PC-9 (cell line): ENCODE results near the gene ODC1.

Experiments
- CTCF ChIP-seq: fragments of 200-600 bp; sonication (generic); conservative IDR thresholded peaks from 2 replicates; pipeline ENCODE4 v1.6.1; 2017; ENCODE audit warnings: mixed run types, antibody characterized with exemption, mild to moderate bottlenecking, moderate library complexity
- EZH2 ChIP-seq: fragments of 200-600 bp; sonication (generic); IDR thresholded peaks from 2 replicates; pipeline ENCODE4 v1.8.0; 2017; ENCODE audit warnings: antibody characterized with exemption, low read depth

GRCh38 chr2:10397878-10398277 lies 50.2 kb downstream of the ODC1 start:
- TF ChIP-seq CTCF (no peak), EZH2 (no peak)
